HL-60/S4 treated with retinoic acid at 250 ng/mL for 4 days and 3 days (cell line): ENCODE measurements around the gene FANCE.
"Not testable (repeated sequence)": the region's sequence is repeated elsewhere in the genome, so short reads cannot be mapped to it uniquely, and the experiment has no call there.

Experiments
- in situ Hi-C: fragments of 300-500 bp; cut with MboI; formaldehyde crosslinking; loops from 2 replicates; pipeline ENCODE4 v1.7.0; 2022; ENCODE audit warnings: low sequenced_read_pairs

FANCE gene

GRCh38 chr6:35432291-35432690, 19.8 kb upstream of the FANCE start:
- in situ Hi-C loops: no loop called here

- in situ Hi-C loops: not testable (repeated sequence)
Measured at GRCh38 chr6:35432702-35433101, 19.4 kb upstream of the FANCE start.

- in situ Hi-C loops: no loop called here
Measured at GRCh38 chr6:35435074-35435837, 16.9 kb upstream of the FANCE start.

GRCh38 chr6:35436071-35436857, 15.9 kb upstream of the FANCE start:
- in situ Hi-C loops: no loop called here

GRCh38 chr6:35438378-35439065, 13.6 kb upstream of the FANCE start:
- in situ Hi-C loops: not testable (repeated sequence)

- in situ Hi-C loops: no loop called here
Measured at GRCh38 chr6:35439308-35439707, 12.8 kb upstream of the FANCE start.

GRCh38 chr6:35441205-35441604, 10.9 kb upstream of the FANCE start:
- in situ Hi-C loops: loop anchor here (10.0 kb wide), 1 partner anchor 96 kb away; the partner anchor contains the start of gene PPARD

GRCh38 chr6:35441642-35442041, 10.5 kb upstream of the FANCE start:
- in situ Hi-C loops: loop anchor here (10.0 kb wide), 1 partner anchor 97 kb away; the partner anchor contains the start of gene PPARD

GRCh38 chr6:35442693-35443092, 9.4 kb upstream of the FANCE start:
- in situ Hi-C loops: loop anchor here (10.0 kb wide), 1 partner anchor 98 kb away; the partner anchor contains the start of gene PPARD

GRCh38 chr6:35443341-35444030, 8.7 kb upstream of the FANCE start:
- in situ Hi-C loops: loop anchor here (10.0 kb wide), 1 partner anchor 99 kb away; the partner anchor contains the start of gene PPARD

- in situ Hi-C loops: loop anchor here (10.0 kb wide), 1 partner anchor 101 kb away; the partner anchor contains the start of gene PPARD
Measured at GRCh38 chr6:35445691-35446090, 6.4 kb upstream of the FANCE start.

- in situ Hi-C loops: loop anchor here (10.0 kb wide), 1 partner anchor 103 kb away; the partner anchor contains the start of gene PPARD
Measured at GRCh38 chr6:35448191-35448590, 3.9 kb upstream of the FANCE start.

- in situ Hi-C loops: loop anchor here (10.0 kb wide), 1 partner anchor 105 kb away; the partner anchor contains the start of gene PPARD
Measured at GRCh38 chr6:35449287-35449881, 2.8 kb upstream of the FANCE start.

- in situ Hi-C loops: no loop called here
Measured at GRCh38 chr6:35451354-35452182, 570 bp upstream of the FANCE start.

- in situ Hi-C loops: no loop called here
Measured at GRCh38 chr6:35453236-35453635, 1.1 kb downstream of the FANCE start.

GRCh38 chr6:35454391-35455110, 2.4 kb downstream of the FANCE start:
- in situ Hi-C loops: no loop called here

- in situ Hi-C loops: no loop called here
Measured at GRCh38 chr6:35457907-35458306, 5.8 kb downstream of the FANCE start.

GRCh38 chr6:35461270-35461669, 9.1 kb downstream of the FANCE start:
- in situ Hi-C loops: no loop called here
